Peyer's patch (tissue), 4 donors: Measurements from ENCODE around the gene PCDH12.

Experiments used
- CTCF ChIP-seq, 6 experiments: fragments of 450-650 bp in 4 of 6; fragments of 200-600 bp in 2 of 6; sonication (generic) in 1 of 6; IDR thresholded peaks; one replicate each; pipeline ENCODE4 v1.5.1; 2017 to 2019; ENCODE audit warnings: antibody characterized with exemption in 6 of 6, mild to moderate bottlenecking in 3 of 6, moderate library complexity in 1 of 6
- POLR2A ChIP-seq, 2 donors: fragments of 450-650 bp; IDR thresholded peaks; one replicate each; pipeline ENCODE4 v1.5.1; 2017; ENCODE audit warnings: antibody characterized with exemption in 2 of 2, mild to moderate bottlenecking in 2 of 2, moderate library complexity in 2 of 2

- TF ChIP-seq CTCF (IDR thresholded peaks at IDR 0.05) (no peak), POLR2A (IDR thresholded peaks at IDR 0.05) (no peak)
Observed at GRCh38 chr5:141949511-141949910, 8.5 kb downstream of the PCDH12 start.
